Measurements from ENCODE around the gene RTTN. TPM values are rescaled to one million over a fixed set of nuclear protein-coding genes. Genes with fewer than 3 reads are reported as not detected.

The RTTN gene
- polyA plus RNA-seq, 3 donors: 16.6 to 20.6 (median 19.1) TPM

- DNase-seq (ENCODE audit: extremely low read depth in 1 of 11, low read depth in 9 of 11, low spot score in 4 of 11): no peak
Observed at GRCh38 chr18:69958422-69958821, 247.1 kb downstream of the RTTN start.

GRCh38 chr18:69957747-69958146 is 247.7 kb downstream of the RTTN start:
- no peak for DNase-seq (ENCODE audit: extremely low read depth in 1 of 11, low read depth in 9 of 11, low spot score in 4 of 11)

- DNase-seq (ENCODE audit: extremely low read depth in 1 of 11, low read depth in 9 of 11, low spot score in 4 of 11): peak in 2 of 11 donors; percentile 17 to 18
Observed at GRCh38 chr18:69956665-69957620, 248.5 kb downstream of the RTTN start.

- DNase-seq (ENCODE audit: extremely low read depth in 1 of 11, low read depth in 9 of 11, low spot score in 4 of 11): peak in 4 of 11 donors; percentile 13 to 51 (median 29)
Observed at GRCh38 chr18:69956057-69956456, 249.4 kb downstream of the RTTN start.

GRCh38 chr18:69954719-69955480 is 250.6 kb downstream of the RTTN start:
- peak in 8 of 11 donors; percentile 15 to 38 (median 27) for DNase-seq (ENCODE audit: extremely low read depth in 1 of 11, low read depth in 9 of 11, low spot score in 4 of 11)

GRCh38 chr18:69953191-69953590 is 252.3 kb downstream of the RTTN start:
- DNase-seq (ENCODE audit: extremely low read depth in 1 of 11, low read depth in 9 of 11, low spot score in 4 of 11): no peak

Other genes starting within 250 kb of the RTTN start
- gene SOCS6, start 83.4 kb upstream of the RTTN start, polyA plus RNA-seq (ENCODE audit: insufficient read length in 3 of 3): 10 to 100 TPM; 29.7 to 32.8 (median 30.2) TPM